HG03571 (cell line): Measurements from ENCODE around the gene METTL22.
A peak's percentile ranks its signal among the peaks of the same experiment; 100 is the strongest.

Experiments used
- ATAC-seq: cut with Tn5 transposase; IDR thresholded peaks from one replicate; pipeline ENCODE4 v1.9.1; 2021; ENCODE audit not compliant: unreplicated experiment

Gene METTL22

GRCh38 chr16:8663192-8664089 lies 41.9 kb downstream of the METTL22 start:
- ATAC-seq = no peak

GRCh38 chr16:8665529-8665928 lies 44.0 kb downstream of the METTL22 start:
- ATAC-seq = no peak

- no peak for ATAC-seq
Measured at GRCh38 chr16:8667492-8667891, 46.0 kb downstream of the METTL22 start.

GRCh38 chr16:8668113-8668512 lies 46.6 kb downstream of the METTL22 start:
- no peak for ATAC-seq

GRCh38 chr16:8669481-8669880 lies 48.0 kb downstream of the METTL22 start:
- ATAC-seq = no peak

- no peak for ATAC-seq
Measured at GRCh38 chr16:8670014-8670560, 48.6 kb downstream of the METTL22 start.

- ATAC-seq = peak; percentile 54
Measured at GRCh38 chr16:8673611-8674412, 52.3 kb downstream of the METTL22 start.

GRCh38 chr16:8674413-8675022 lies 53.0 kb downstream of the METTL22 start, which contains the start of gene ABAT:
TSS of gene ABAT (plus strand) at chr16:8674617. CDS start at chr16:8735740, 61,123 bp downstream.
- peak; percentile 99 for ATAC-seq

- ATAC-seq = no peak
Measured at GRCh38 chr16:8675183-8676159, 54.0 kb downstream of the METTL22 start.

GRCh38 chr16:8676160-8676547 lies 54.7 kb downstream of the METTL22 start:
- ATAC-seq = no peak

GRCh38 chr16:8676737-8677375 lies 55.4 kb downstream of the METTL22 start:
- ATAC-seq = no peak

GRCh38 chr16:8677481-8677880 lies 56.0 kb downstream of the METTL22 start:
- ATAC-seq = no peak

GRCh38 chr16:8678068-8678927 lies 56.8 kb downstream of the METTL22 start:
- ATAC-seq = no peak

GRCh38 chr16:8679151-8679550 lies 57.7 kb downstream of the METTL22 start:
- no peak for ATAC-seq

- no peak for ATAC-seq
Measured at GRCh38 chr16:8682551-8683259, 61.2 kb downstream of the METTL22 start.

- ATAC-seq = no peak
Measured at GRCh38 chr16:8683640-8684039, 62.1 kb downstream of the METTL22 start.

- no peak for ATAC-seq
Measured at GRCh38 chr16:8685617-8686016, 64.1 kb downstream of the METTL22 start.

- no peak for ATAC-seq
Measured at GRCh38 chr16:8686031-8686621, 64.6 kb downstream of the METTL22 start.
